Stimulated activated CD4-positive, alpha-beta T cell treated with anti-CD3 and anti-CD28 coated beads, Interleukin-4, amount 100 ng/mL, for 1 hour (primary cell): Measurements from ENCODE around the gene ARFIP1.
"Not testable (repeated sequence)": the region's sequence is repeated elsewhere in the genome, so short reads cannot be mapped to it uniquely, and the experiment has no call there.

Source experiments
- DNase-seq: peaks from one replicate; pipeline ENCODE4 v3.0.0-alpha.2; 2020

Gene ARFIP1

GRCh38 chr4:152785639-152786615 lies 6.2 kb downstream of the ARFIP1 start:
- DNase-seq = no peak

GRCh38 chr4:152786627-152787026 lies 6.9 kb downstream of the ARFIP1 start:
- DNase-seq = no peak

DNA sequence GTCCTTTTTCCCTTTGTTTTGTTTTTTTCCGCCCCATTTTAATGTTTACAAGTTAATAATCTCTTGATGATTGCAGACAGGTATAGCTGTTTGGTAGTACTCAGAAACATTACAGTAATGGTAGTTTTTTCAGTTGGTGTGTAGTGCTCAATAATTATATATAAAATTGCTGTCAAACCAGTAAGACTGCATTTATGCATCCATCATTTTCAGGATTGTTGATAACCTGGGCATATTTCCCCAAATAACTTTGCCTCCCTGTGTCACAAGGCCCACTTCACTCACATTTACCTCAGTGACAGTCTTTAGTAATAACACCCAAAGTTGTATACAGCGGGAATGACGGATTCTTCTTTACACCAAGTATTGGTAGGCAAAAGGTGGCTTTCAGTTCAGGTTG lies 16.1 kb downstream of the ARFIP1 start:
- DNase-seq = no peak

DNA sequence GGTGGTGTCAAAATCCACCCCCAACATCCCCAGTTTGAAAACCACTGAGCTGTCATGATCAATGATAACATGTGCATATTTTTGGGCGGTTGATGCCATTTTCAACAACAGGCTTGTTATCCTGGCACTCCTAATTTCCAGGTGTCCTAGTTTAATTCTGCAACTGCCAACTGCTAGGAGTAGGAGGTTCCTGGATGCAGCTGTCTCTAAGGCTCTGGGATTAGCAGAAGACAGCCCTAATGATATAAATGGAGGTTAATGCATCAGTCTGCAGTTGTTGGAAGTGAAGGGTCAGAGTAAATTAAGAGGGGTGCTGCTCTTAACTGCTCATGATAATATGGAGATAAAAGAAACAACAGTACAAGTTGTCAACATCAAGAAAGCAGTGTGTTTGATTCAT lies 23.8 kb downstream of the ARFIP1 start:
- no peak for DNase-seq

- no peak for DNase-seq
These were observed 25.4 kb downstream of the ARFIP1 start for GRCh38 chr4:152805071-152805650.

GRCh38 chr4:152805818-152806217 lies 26.1 kb downstream of the ARFIP1 start:
- DNase-seq = no peak

DNA sequence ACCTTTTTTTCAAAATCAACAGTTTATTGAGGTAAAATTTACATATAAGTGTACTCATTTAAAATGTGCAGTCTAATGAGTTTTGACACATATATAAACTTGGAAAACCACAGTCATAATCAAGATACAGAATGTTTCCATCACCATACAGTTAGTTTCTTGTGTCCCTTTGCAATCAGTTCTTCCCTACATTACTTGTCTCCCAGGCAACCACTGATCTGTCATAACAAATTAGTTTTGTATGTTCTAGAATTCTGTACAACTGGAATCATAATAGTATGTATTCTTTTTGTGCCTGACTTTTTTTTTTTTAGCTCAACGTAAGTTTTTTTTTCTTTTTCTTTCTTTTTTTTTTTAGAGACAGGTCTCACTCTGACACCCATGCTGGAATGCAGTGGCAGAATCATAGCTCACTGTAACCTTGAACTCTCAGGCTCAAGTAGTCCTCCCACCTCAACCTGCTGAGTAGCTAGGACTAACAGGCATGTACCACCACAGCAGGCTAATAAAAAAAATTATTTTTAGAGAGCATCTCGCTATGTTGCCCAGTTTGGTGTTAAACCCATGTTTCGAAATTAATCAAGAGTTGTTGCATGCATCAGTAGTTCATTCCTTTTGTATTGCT lies 26.9 kb downstream of the ARFIP1 start:
- DNase-seq = no peak

DNA sequence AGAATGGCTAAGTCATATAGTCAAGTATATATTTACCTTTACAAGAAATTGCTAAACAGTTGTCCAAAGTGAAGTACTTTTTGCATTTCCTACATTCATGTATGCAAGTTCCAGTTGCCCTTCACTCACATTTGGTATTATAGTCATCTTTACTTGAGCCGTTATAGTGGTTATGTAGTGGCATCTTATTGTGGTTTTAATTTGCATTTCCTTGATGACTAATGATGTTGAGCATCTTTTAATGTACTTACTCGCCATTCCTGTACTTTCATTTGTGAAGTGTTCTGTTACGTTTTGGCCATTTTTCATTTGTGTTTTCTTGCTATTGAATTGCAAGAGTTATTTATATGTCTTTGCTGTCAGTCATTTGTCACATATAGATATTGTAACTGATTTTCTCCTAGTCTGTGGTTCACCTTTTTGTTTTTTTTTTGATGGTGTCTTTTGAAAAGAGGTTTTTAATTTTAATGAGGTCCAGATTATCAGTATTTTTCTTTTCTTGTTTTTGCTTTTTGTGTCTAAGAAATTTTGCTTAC lies 27.6 kb downstream of the ARFIP1 start:
- no peak for DNase-seq

DNA sequence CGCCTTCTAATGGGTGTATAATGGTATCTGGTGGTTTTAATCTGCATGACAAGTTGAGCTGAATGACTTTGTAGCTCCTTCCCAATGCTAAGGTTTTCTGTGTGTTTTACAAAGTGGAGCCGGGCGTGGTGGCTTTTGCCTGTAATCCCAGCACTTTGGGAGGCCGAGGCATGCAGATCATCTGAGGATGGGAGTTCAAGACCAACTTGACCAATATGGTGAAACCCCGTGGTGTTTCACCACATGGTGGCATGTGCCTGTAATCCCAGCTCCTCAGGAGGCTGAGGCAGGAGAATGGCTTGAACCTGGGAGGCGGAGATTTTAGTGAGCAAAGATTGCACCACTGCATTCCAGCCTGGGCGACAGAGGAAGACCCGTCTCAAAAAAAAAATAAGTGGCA lies 28.9 kb downstream of the ARFIP1 start:
- DNase-seq = no peak

GRCh38 chr4:152810715-152811287 lies 31.0 kb downstream of the ARFIP1 start:
- DNase-seq = no peak

DNA sequence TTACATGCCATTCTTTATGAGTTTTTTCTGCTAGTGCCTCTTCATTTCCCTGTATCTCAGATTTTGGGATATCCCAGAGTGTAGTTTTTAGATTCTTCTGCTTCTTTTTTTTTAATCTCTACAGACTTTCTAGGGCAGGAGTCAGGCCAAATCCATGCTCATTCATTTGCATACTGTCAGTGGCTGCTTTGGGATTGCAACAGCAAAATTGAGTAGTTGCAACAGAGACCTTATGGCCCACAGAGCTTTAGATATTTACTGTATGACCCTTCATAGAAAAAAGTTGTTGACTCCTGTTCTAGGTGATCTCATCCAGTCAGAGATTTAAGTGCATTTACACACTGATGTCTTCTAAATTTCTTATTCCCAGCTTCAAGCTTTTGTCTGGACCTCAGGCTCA lies 35.3 kb downstream of the ARFIP1 start:
- no peak for DNase-seq

GRCh38 chr4:152817331-152817730 lies 37.6 kb downstream of the ARFIP1 start:
- DNase-seq = no peak

- no peak for DNase-seq
These were observed 39.4 kb downstream of the ARFIP1 start for GRCh38 chr4:152819026-152819645.

DNA sequence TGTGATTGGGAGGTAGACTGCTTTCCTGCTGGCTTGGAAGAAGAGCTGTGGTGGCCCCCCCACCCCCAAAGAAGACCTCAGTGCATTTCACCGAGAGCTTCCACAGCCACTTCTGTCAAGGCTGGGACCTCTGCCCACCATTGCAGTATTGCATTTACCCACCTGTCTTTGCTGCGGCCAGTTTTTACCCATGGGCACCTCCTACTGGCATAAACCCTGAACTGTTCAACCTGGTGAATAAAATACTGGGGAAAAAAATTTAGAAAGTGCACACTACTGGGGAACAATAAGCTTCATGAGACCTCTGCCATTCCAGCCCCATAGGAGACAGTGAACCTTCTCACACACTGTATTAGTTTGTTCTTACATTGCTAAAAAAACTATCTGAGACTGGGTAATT lies 40.3 kb downstream of the ARFIP1 start:
- no peak for DNase-seq

GRCh38 chr4:152822323-152822722 lies 42.6 kb downstream of the ARFIP1 start:
- no peak for DNase-seq

- no peak for DNase-seq
These were observed 44.8 kb downstream of the ARFIP1 start for GRCh38 chr4:152824561-152824960.

DNA sequence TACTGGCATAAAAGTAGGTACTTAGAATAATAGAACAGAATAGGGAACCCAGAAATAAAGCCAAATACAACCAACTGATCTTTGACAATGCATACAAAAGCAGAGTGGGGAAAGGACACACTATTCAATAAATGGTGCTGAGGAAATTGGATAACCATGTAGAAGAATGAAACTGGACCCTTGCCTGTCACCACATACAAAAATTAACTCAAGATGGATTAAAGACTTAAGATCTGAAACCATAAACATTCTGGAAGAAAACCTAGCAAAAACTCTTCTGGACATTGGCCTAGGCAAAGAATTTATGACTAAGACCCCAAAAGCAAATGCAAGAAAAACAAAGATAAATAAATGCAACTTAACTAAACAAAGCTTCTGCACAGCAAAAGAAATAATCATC lies 45.6 kb downstream of the ARFIP1 start:
- DNase-seq = no peak

DNA sequence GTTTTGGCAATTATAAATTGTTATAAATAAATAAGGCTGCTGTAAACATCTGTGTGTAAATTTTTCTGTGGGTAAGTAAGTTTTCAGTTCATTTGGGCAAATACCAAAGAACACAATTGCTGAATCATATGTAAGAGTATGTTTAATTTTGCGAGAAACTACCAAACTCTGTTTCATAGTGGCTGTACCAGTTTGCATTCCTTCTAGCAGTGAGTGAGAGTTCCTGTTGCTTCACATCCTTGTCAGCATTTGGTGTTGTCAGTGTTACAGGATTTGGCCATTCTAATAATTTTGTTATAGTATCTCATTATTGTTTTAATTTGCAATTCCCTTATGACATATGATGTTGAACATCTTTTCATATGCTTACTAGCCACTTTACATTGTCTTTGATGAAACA lies 48.4 kb downstream of the ARFIP1 start:
- DNase-seq = no peak

GRCh38 chr4:152831416-152831815 lies 51.7 kb downstream of the ARFIP1 start:
- no peak for DNase-seq

GRCh38 chr4:152836936-152837335 lies 57.2 kb downstream of the ARFIP1 start:
- no peak for DNase-seq

GRCh38 chr4:152839729-152840128 lies 60.0 kb downstream of the ARFIP1 start:
- not testable (repeated sequence) for DNase-seq

GRCh38 chr4:152843481-152844090 lies 63.8 kb downstream of the ARFIP1 start:
- no peak for DNase-seq
